NCI-H2081 treated with DMSO at 0.1 percent for 48 hours (cell line): ENCODE measurements around the gene TPBGL.

Experiments
- DNase-seq: peaks from one replicate; lab custom pipeline; 2025; lab: John Stamatoyannopoulos, UW

The TPBGL gene

DNA sequence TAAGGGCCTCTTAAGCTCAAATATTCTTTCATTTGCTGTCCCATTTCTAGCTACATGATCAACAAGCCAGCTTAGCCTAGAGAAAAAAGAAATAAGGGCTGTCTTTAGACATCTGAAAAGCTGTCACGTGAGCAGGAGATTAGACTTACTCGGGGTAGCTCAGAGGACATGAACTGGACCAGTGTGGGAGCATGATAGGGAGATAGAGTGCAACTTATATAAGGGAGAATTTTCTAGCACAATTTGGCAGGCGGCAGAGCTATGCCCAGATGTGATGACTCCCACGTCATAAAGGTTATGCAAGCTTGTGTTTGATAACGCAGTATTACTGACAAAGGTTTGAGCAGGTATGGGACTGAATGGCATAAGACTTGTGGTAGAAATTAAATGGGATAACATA, 28.2 kb upstream of the TPBGL start:
- no peak for DNase-seq

DNA sequence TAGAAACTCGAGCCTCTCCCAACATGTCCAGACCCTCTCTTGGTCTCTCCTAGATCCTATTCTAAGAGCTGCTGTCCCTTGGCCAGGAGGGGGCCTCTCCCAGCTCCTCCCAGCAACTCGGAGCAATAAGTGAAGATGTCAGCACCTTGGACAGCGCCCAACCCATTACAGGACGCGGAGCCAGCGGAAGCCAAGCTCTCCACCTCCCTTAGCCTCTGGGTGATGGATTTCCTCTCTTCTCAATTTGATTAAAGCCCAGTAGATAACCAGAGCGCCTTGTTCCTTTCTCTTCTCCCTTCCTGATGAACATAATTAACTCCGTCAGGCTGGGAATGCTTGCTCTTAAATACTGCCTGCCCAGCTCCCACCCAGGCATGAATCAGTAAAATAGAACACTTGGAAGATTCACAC, 26.2 kb upstream of the TPBGL start:
- no peak for DNase-seq

DNA sequence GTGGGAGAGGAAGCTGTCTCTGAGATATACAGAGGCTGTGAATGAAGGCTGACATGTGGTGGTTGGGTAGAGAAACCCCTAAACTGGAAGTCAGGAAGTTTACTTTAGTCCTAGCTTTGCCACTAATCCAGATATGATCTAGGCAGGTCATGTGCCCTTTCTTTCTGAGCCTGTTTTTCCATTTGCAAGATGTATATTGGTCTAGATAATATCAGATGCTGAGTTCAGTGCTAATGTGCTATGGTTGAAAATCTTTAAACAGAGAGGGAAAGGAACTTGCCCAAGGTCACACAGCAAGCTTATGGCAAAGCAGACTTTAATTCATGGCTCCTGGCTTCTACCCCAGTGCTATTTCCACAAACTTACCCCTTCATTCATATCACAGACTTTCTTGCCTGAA, 25.7 kb upstream of the TPBGL start:
- DNase-seq, result no peak

DNA sequence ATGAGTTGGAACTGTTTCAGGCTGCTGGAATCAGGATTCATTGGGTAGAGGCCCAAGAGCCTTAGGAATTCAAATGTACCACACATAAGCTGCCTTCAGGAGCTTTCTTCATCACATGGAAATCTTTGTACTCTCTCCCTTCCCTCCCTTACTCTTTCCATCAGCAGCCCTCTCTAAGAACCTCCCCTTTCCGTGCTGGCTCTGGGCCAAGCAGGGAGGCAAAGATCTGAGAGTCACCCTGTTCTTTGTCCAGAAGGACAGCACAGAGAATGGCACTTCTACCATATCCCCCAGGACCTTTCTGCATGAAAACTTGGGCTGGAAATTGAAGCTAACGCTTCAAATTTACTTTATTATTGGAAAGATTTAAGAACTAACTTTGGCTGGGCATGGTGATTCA, 20.7 kb upstream of the TPBGL start:
- DNase-seq, result no peak

DNA sequence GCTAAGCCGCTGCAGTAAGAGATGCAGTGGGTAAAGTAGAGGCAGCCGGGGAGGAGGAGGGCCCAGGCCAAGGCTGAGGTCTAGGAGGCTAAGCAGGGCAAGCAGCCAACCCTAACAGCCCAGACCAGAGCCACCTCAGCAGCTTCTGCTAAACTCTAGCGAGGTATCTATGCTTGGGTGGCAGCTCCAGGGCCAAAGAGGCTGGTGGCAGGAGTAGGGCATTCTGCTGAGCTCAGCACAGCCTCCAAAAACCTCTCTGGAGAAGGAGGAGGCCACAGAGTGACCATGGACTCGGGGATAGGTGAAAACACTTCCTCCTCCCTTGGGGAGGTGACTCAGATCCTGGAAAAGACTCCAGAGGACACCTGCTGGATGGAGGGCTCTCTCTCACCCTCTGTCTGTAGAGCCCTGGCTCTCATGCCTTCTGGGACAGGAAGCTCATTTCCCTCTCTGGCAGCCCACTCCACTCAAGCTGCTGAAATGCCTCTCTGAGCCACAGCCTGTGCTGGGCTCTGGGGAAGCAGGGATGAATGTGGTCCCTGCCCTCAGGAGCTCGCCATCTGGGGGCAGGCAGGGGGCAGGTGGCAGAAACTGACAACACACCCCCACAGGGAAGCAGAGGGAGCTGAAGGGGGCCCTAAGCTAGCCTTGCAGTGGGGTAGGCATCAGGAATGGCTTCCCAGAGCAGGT, 16.5 kb upstream of the TPBGL start:
- DNase-seq, result no peak

DNA sequence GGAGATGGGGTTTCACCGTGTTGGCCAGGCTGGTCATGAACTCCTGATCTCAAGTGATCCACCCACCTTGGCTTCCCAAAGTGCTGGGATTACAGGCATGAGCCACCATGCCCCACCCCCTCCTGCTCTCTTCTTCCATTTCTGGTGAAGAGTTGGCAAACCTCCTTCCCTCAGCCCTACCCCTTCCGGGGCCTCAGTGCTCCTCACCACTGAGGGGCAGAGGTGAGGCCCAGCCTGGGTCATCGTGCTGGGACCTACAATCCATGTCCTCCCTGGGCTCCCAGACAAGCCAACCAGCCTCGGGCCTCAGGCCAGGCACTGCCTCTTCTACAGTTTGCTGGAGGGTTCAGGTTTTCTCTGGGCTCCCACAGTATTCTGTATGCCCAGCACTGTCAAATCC, 14.8 kb upstream of the TPBGL start:
- DNase-seq, result no peak

GRCh38 chr11:75229466-75229865, 11.1 kb upstream of the TPBGL start:
- DNase-seq, result no peak

DNA sequence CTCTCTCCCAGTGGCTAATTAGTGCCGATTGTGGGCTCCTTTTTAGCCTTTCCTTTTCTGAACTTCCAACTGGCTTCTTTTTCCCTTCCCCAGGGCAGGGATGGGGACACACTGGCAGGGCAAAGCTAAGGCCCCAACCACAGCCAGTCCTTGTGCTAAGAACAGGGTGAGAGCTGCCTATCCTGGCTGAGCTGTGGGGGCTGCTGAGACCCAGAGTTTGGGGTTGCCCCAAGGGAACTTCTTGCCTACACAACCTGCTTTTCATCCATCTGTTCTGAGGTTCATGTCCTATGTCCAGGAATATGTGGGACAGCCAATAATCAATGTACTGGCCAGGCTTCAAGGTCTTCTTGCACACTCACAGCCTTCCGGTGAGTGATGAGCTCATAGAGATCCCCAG, 10.0 kb upstream of the TPBGL start:
- no peak for DNase-seq

DNA sequence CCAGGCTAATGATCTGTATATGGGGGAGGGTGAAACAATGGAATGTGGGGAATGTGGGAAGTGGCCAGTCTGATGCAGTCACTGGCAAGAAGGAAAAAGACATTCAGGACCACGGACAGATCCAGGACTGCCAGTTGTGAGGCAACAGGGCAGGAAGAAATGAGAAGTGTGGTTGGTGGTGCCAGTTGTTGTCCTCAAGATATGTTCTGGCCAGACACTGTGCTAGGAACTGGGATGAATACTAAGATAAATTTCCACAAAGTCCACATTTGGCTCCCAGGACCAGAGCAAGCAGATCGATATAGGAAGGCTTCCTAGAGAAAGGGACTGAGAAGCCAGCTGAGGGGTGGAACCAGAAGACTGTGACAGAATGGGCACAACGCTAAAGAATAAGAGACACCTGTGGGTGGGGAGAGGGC, 6.8 kb upstream of the TPBGL start:
- DNase-seq, result no peak

DNA sequence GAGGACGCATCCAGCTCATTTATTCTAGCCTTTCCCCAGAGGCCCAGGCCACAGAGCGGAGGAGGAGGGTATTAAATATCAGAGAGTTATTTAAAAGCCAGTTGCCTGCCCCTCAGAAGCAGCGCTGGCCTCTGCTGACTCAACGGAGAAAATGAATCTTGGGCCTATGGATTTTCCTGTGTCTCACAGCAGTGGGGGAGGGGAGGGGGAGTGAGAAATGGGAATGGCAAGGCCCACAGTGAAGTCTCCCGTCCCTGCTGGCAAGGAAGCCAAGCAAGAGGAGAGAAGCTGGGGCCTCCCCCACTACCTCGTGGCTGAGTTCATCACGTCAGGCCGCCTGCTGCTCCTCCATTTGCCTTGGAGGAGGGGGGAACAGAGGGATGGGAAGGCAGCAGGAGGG, 4.5 kb upstream of the TPBGL start:
- no peak for DNase-seq

DNA sequence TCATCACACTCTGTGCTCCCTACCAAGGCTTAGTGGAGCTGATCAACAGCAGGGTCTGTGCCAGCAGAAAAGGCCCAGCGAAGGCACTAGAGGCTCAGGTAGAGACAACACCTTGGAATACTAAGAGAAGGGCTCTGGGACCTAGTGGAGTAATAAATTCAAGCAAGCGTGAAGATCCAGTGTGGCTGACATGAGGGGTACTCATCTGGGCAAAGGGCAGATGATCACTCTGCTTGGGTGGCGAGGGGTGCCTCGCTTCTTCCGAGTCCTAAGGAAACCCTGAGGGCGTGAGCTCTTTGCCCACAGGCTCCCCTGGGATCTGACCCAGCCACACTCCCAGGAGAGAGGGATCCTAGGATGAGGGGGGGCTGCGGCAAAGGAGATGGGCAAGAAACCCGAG, 3.5 kb upstream of the TPBGL start:
- DNase-seq, result no peak

GRCh38 chr11:75238595-75239440, 1.8 kb upstream of the TPBGL start:
- no peak for DNase-seq

- no peak for DNase-seq
These were observed 863 bp upstream of the TPBGL start for GRCh38 chr11:75239531-75240290.

DNA sequence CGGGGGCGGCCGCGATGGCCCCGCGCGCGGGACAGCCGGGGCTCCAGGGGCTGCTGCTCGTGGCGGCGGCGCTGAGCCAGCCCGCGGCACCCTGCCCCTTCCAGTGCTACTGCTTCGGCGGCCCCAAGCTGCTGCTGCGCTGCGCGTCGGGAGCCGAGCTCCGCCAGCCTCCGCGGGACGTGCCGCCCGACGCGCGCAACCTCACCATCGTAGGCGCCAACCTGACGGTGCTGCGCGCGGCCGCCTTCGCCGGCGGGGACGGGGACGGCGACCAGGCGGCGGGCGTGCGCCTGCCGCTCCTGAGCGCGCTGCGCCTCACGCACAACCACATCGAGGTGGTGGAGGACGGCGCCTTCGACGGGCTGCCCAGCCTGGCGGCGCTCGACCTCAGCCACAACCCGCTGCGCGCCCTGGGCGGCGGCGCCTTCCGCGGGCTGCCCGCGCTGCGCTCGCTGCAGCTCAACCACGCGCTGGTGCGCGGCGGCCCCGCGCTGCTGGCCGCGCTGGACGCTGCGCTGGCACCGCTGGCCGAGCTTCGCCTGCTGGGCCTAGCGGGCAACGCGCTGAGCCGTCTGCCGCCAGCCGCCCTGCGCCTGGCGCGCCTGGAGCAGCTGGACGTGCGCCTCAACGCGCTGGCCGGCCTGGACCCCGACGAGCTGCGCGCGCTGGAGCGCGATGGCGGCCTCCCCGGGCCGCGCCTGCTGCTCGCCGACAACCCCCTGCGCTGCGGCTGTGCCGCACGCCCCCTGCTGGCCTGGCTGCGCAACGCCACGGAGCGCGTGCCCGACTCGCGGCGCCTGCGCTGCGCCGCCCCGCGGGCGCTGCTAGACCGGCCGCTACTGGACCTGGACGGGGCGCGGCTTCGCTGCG, 697 bp downstream of the TPBGL start:
- peak; percentile 12 for DNase-seq

DNA sequence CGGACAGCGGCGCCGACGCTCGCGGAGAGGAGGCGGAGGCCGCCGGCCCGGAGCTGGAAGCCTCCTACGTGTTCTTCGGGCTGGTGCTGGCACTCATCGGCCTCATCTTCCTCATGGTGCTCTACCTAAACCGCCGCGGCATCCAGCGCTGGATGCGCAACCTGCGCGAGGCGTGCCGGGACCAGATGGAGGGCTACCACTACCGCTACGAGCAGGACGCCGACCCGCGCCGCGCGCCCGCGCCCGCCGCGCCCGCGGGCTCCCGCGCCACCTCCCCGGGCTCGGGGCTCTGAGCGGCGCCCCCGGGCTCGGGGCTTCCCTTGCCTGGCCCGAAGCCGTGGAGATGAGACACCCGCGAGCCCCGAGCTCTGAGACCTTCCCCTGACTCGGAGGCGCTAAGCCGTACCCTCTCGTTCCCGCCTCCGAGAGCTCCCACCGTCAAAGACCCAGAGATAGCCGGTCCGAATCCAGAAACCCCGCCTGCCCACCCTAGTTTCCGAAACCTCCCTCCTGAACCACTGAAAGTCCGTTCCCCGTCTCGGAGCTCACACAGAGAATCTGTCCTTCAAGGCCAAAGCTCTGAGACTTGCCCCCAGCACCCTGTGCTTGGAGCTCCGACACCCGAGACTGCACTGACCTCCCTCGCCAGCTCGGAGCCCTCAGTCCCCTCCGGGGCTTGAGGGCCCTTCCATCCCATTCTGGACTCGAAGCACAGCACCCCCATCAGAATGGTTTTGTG, 1.5 kb downstream of the TPBGL start:
- no peak for DNase-seq

DNA sequence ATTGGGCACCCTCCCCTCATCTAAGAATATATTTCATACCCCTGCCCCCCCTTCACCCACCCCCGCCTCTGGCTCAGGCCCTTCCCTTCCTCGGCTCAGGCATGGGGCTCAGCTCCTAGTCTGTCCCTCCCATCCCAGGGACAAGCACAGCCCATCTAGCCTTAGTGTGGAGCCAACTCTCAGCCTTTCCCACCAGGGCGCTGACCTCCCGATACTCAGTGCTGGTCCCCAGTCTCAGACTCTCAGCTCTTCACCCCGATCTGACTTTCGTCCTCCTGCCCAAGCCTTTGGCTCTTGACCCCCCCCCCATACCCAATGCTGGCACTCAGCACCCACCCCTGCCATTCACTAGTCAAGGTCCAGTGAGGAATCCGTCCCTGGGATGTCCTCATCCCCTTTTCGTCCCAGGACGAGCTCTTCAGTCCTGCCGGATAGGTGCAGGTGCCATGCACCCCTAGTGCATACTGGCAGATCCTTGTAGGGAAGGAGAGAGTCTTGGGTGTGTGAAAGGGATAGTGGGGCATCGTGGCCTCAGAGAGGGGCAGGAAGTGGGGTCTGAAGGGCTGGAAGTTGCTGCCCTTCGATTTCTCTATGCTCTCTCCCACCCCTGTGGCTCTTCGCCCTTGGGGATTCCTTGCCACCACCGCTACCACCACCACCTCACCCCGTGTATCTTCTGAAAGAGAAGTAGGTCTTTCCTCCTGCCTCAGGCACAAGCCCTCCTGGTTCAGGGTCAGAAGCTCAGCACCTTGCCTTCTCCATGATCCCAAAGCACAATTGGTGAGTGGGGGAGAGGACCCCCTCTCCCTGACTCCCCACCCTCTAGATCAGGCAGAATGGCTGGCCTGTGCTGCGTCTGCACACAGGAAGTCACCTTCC, 2.4 kb downstream of the TPBGL start:
- DNase-seq, result no peak

GRCh38 chr11:75244052-75244814, 3.7 kb downstream of the TPBGL start:
- DNase-seq, result no peak

GRCh38 chr11:75245356-75246005, 4.9 kb downstream of the TPBGL start:
- DNase-seq, result no peak
